Left ventricle myocardium superior (tissue), 1 donor: Measurements from ENCODE around the gene ESM1. TPM values are rescaled to one million over a fixed set of nuclear protein-coding genes. Genes with fewer than 3 reads are reported as not detected.
"Not testable (repeated sequence)": the region's sequence is repeated elsewhere in the genome, so short reads cannot be mapped to it uniquely, and the experiment has no call there.

Experiments
- ATAC-seq: fragments of 200-7000 bp; cut with Tn5 transposase; one replicate; pipeline ENCODE4 v1.9.1; 2020; ENCODE audit warnings: mild to moderate bottlenecking, moderate library complexity
- DNase-seq: peaks from one replicate; pipeline ENCODE4 v3.0.0-alpha.2; 2020
- intact Hi-C: fragments of 100-400 bp; cut with micrococcal nuclease; formaldehyde crosslinking; loops from one replicate; pipeline ENCODE4 v1.11.0; 2022
- long read RNA-seq: library from polyadenylated mRNA; unstranded; transcript quantifications from one replicate; pipeline ENCODE4 v2.0.0, GENCODE V29; 2021
- total RNA-seq: library from RNA; stranded (reverse); fragmentation: NEBNext Ultra II Directional; extraction: Animal tissue kit (Norgen Biotek cat#: 25700); gene quantifications from one replicate; pipeline ENCODE4 v1.2.1, GENCODE V29; 2021
- donor health status: DM: no; HTN: yes; CAD: no; lungs with severe emphysema.

ESM1 gene
- not detected for total RNA-seq
- long read RNA-seq, result 0 reads

GRCh38 chr5:54985301-54986268, at the start of gene ESM1:
Gene ESM1 (minus strand): TSS chr5:54985593. CDS start chr5:54985517, 76 bp downstream.
- intact Hi-C loops, result no loop called here
- no peak for DNase-seq
- ATAC-seq, result no peak

- no peak for ATAC-seq
Observed at GRCh38 chr5:55033568-55033967, 48.2 kb upstream of the ESM1 start.

GRCh38 chr5:55031492-55031891, 46.1 kb upstream of the ESM1 start:
- ATAC-seq (no peak), DNase-seq (no peak)
- intact Hi-C loops, result no loop called here

More at GRCh38 chr5:55033568-55033967, 48.2 kb upstream of the ESM1 start:
- intact Hi-C loops, result no loop called here
- DNase-seq, result no peak

- no peak for DNase-seq
- intact Hi-C loops, result no loop called here
Observed at GRCh38 chr5:55030676-55031369, 45.4 kb upstream of the ESM1 start.

GRCh38 chr5:55030220-55030619, 44.8 kb upstream of the ESM1 start:
- ATAC-seq (no peak), DNase-seq (no peak)
- intact Hi-C loops, result no loop called here

More at GRCh38 chr5:55030676-55031369, 45.4 kb upstream of the ESM1 start:
- ATAC-seq, result no peak

- intact Hi-C loops, result no loop called here
- ATAC-seq (no peak), DNase-seq (no peak)
Observed at GRCh38 chr5:55027595-55027994, 42.2 kb upstream of the ESM1 start.

- DNase-seq (no peak), ATAC-seq (no peak)
- intact Hi-C loops, result no loop called here
Observed at GRCh38 chr5:55022450-55022849, 37.1 kb upstream of the ESM1 start.

- DNase-seq, result no peak
- no peak for ATAC-seq
- intact Hi-C loops, result no loop called here
Observed at GRCh38 chr5:55021821-55022220, 36.4 kb upstream of the ESM1 start.

GRCh38 chr5:55021410-55021809, 36.0 kb upstream of the ESM1 start:
- DNase-seq, result no peak
- intact Hi-C loops, result no loop called here
- no peak for ATAC-seq

GRCh38 chr5:55010149-55010548, 24.8 kb upstream of the ESM1 start:
- intact Hi-C loops, DNase-seq, ATAC-seq: not testable (repeated sequence)

- intact Hi-C loops, result no loop called here
- no peak for DNase-seq
- ATAC-seq, result no peak
Observed at GRCh38 chr5:55004729-55005128, 19.3 kb upstream of the ESM1 start.

- no peak for ATAC-seq
Observed at GRCh38 chr5:55003432-55004065, 18.2 kb upstream of the ESM1 start.

GRCh38 chr5:55002166-55002565, 16.8 kb upstream of the ESM1 start:
- DNase-seq, ATAC-seq, intact Hi-C loops: not testable (repeated sequence)

More at GRCh38 chr5:55003432-55004065, 18.2 kb upstream of the ESM1 start:
- DNase-seq, result no peak
- intact Hi-C loops, result no loop called here

GRCh38 chr5:54997081-54997480, 11.7 kb upstream of the ESM1 start:
- ATAC-seq (no peak), DNase-seq (no peak)
- intact Hi-C loops, result no loop called here

- DNase-seq (no peak), ATAC-seq (no peak)
- intact Hi-C loops, result no loop called here
Observed at GRCh38 chr5:54996466-54996865, 11.1 kb upstream of the ESM1 start.

- no peak for ATAC-seq
- intact Hi-C loops, result no loop called here
- DNase-seq, result no peak
Observed at GRCh38 chr5:54995168-54995567, 9.8 kb upstream of the ESM1 start.

GRCh38 chr5:54994628-54995027, 9.2 kb upstream of the ESM1 start:
- no peak for ATAC-seq
- no peak for DNase-seq
- intact Hi-C loops, result no loop called here

GRCh38 chr5:54993318-54993717, 7.9 kb upstream of the ESM1 start:
- intact Hi-C loops, result no loop called here
- no peak for ATAC-seq
- no peak for DNase-seq

- intact Hi-C loops, result no loop called here
- no peak for ATAC-seq
- no peak for DNase-seq
Observed at GRCh38 chr5:54991416-54991815, 6.0 kb upstream of the ESM1 start.

- no peak for DNase-seq
- intact Hi-C loops, result no loop called here
- no peak for ATAC-seq
Observed at GRCh38 chr5:54990841-54991258, 5.5 kb upstream of the ESM1 start.
